H9 (cell line): ENCODE data around the gene ASCC3. TPM values are rescaled to one million over a fixed set of nuclear protein-coding genes. Genes with fewer than 3 reads are reported as not detected.

Source experiments
- DNase-seq: peaks from one replicate; pipeline ENCODE4 v3.0.0-alpha.2; 2017
- H2AFZ ChIP-seq: one replicate; pipeline ENCODE4 v1.6.1; 2013; ENCODE audit warnings: mild to moderate bottlenecking, low read length, control low read depth, moderate library complexity
- H2AK5ac ChIP-seq: 2 replicates; pipeline ENCODE4 v1.6.1; 2013; ENCODE audit warnings: low read length, control low read depth, mixed read lengths; ENCODE audit not compliant: insufficient read length
- H2BK120ac ChIP-seq: one replicate; pipeline ENCODE4 v1.6.1; 2013; ENCODE audit warnings: low read depth, mild to moderate bottlenecking, low read length, control low read depth, inconsistent platforms; ENCODE audit not compliant: poor library complexity, severe bottlenecking
- H2BK12ac ChIP-seq: 2 replicates; pipeline ENCODE4 v1.6.1; 2013; ENCODE audit warnings: low read length, control low read depth, mixed read lengths, low read depth; ENCODE audit not compliant: insufficient read length
- H2BK15ac ChIP-seq: 2 replicates; pipeline ENCODE4 v1.6.1; 2013; ENCODE audit warnings: low read depth, low read length, control low read depth
- H2BK20ac ChIP-seq: one replicate; pipeline ENCODE4 v1.6.1; 2013; ENCODE audit warnings: low read depth, mild to moderate bottlenecking, low read length, control low read depth, inconsistent platforms; ENCODE audit not compliant: poor library complexity, severe bottlenecking
- H2BK5ac ChIP-seq: 2 replicates; pipeline ENCODE4 v1.6.1; 2013; ENCODE audit warnings: low read length, control low read depth, mixed read lengths; ENCODE audit not compliant: insufficient read length
- H3K14ac ChIP-seq: 2 replicates; pipeline ENCODE4 v1.6.1; 2013; ENCODE audit warnings: low read length, control low read depth; ENCODE audit not compliant: insufficient read depth
- H3K18ac ChIP-seq: 2 replicates; pipeline ENCODE4 v1.6.1; 2013; ENCODE audit warnings: low read depth, mild to moderate bottlenecking, mixed read lengths, low read length, control low read depth; ENCODE audit not compliant: insufficient read length
- H3K23ac ChIP-seq: 2 replicates; pipeline ENCODE4 v1.6.1; 2013; ENCODE audit warnings: low read length, control low read depth, mixed read lengths, low read depth; ENCODE audit not compliant: insufficient read length
- H3K23me2 ChIP-seq: 2 replicates; pipeline ENCODE4 v1.6.1; 2013; ENCODE audit warnings: low read depth, mild to moderate bottlenecking, mixed read lengths, low read length, control low read depth; ENCODE audit not compliant: insufficient read length, poor library complexity, severe bottlenecking
- H3K27ac ChIP-seq: 2 replicates; pipeline ENCODE4 v1.5.1; 2013; ENCODE audit warnings: low read length, control low read depth, mixed read lengths, low read depth; ENCODE audit not compliant: insufficient read length
- H3K27me3 ChIP-seq: 2 replicates; pipeline ENCODE4 v1.6.1; 2013; ENCODE audit warnings: low read length, control low read depth, inconsistent platforms; ENCODE audit not compliant: insufficient read depth
- H3K4ac ChIP-seq: 2 replicates; pipeline ENCODE4 v1.6.1; 2013; ENCODE audit warnings: low read depth, mild to moderate bottlenecking, control low read depth, inconsistent platforms, low read length, moderate library complexity
- H3K4me1 ChIP-seq: 2 replicates; pipeline ENCODE4 v1.6.1; 2013; ENCODE audit warnings: low read length, control low read depth, inconsistent platforms; ENCODE audit not compliant: insufficient read depth
- H3K4me2 ChIP-seq: 2 replicates; pipeline ENCODE4 v1.6.1; 2013; ENCODE audit warnings: low read length, control low read depth, mixed read lengths; ENCODE audit not compliant: insufficient read length, insufficient read depth
- H3K56ac ChIP-seq: 2 replicates; pipeline ENCODE4 v1.6.1; 2013; ENCODE audit warnings: low read depth, mild to moderate bottlenecking, mixed read lengths, low read length, control low read depth; ENCODE audit not compliant: insufficient read length
- H3K79me1 ChIP-seq: 2 replicates; pipeline ENCODE4 v1.6.1; 2013; ENCODE audit warnings: low read depth, mild to moderate bottlenecking, moderate library complexity, low read length, control low read depth, inconsistent platforms; ENCODE audit not compliant: insufficient read depth, poor library complexity, severe bottlenecking
- H3K79me2 ChIP-seq: 2 replicates; pipeline ENCODE4 v1.6.1; 2013; ENCODE audit warnings: low read length, control low read depth, inconsistent platforms; ENCODE audit not compliant: insufficient read depth
- H3K9ac ChIP-seq: 2 replicates; pipeline ENCODE4 v1.6.1; 2013; ENCODE audit warnings: low read length, control low read depth, mixed read lengths; ENCODE audit not compliant: insufficient read length; ENCODE audit errors: extremely low read depth
- H3K9me3 ChIP-seq: one replicate; pipeline ENCODE4 v1.6.1; 2013; ENCODE audit warnings: low read depth, low read length, inconsistent platforms; ENCODE audit not compliant: control insufficient read depth
- H3T11ph ChIP-seq: one replicate; pipeline ENCODE4 v1.6.1; 2013; ENCODE audit warnings: mild to moderate bottlenecking, low read length, control low read depth, inconsistent platforms
- H4K20me1 ChIP-seq: one replicate; pipeline ENCODE4 v1.6.1; 2013; ENCODE audit not compliant: control insufficient read depth, insufficient read length, insufficient read depth
- H4K5ac ChIP-seq: 2 replicates; pipeline ENCODE4 v1.6.1; 2013; ENCODE audit warnings: low read depth, mild to moderate bottlenecking, mixed read lengths, low read length, control low read depth; ENCODE audit not compliant: insufficient read length
- H4K8ac ChIP-seq: replicated peaks from 2 replicates; pipeline ENCODE4 v1.6.1; 2013; ENCODE audit warnings: low read length, control low read depth, mixed read lengths, low read depth; ENCODE audit not compliant: insufficient read length
- H4K91ac ChIP-seq: 2 replicates; pipeline ENCODE4 v1.6.1; 2013; ENCODE audit warnings: low read depth, mild to moderate bottlenecking, moderate library complexity, mixed read lengths, low read length, control low read depth; ENCODE audit not compliant: insufficient read length
- H3K27ac Mint-ChIP-seq, 3 experiments: 2 replicates in 2 of 3; 3 replicates in 1 of 3; pipeline ENCODE4 v1.8.0; 2020 to 2021; ENCODE audit warnings: mixed read lengths in 3 of 3, mild to moderate bottlenecking in 1 of 3, moderate library complexity in 1 of 3
- H3K27me3 Mint-ChIP-seq: 2 replicates; pipeline ENCODE4 v1.8.0; 2021; ENCODE audit warnings: low read depth, mild to moderate bottlenecking, moderate library complexity, mixed read lengths
- H3K36me3 Mint-ChIP-seq, 3 experiments: 2 replicates in 2 of 3; 3 replicates in 1 of 3; pipeline ENCODE4 v1.8.0; 2020 to 2021; ENCODE audit warnings: low read depth in 3 of 3, mixed read lengths in 3 of 3; ENCODE audit not compliant: insufficient read depth in 1 of 3
- H3K4me1 Mint-ChIP-seq, 2 experiments: 2 replicates each; pipeline ENCODE4 v1.8.0; 2020; ENCODE audit warnings: mixed read lengths in 2 of 2
- H3K4me3 Mint-ChIP-seq, 2 experiments: 2 replicates in 1 of 2; 3 replicates in 1 of 2; pipeline ENCODE4 v1.8.0; 2020 to 2021; ENCODE audit warnings: mild to moderate bottlenecking in 2 of 2, mixed read lengths in 2 of 2, moderate library complexity in 1 of 2
- H3K9me3 Mint-ChIP-seq, 2 experiments: 2 replicates in 1 of 2; 3 replicates in 1 of 2; pipeline ENCODE4 v1.8.0; 2020; ENCODE audit warnings: mild to moderate bottlenecking in 2 of 2, mixed read lengths in 2 of 2, moderate library complexity in 1 of 2
- CTCF ChIP-seq: fragments of 200-600 bp; sonication (generic); conservative IDR thresholded peaks from 3 replicates; pipeline ENCODE4 v1.8.0; 2021; ENCODE audit warnings: antibody characterized with exemption, mild to moderate bottlenecking
- WGBS: extraction: QIAGEN DNeasy Blood & Tissue Kit; methylation state at CpG from one replicate; pipeline ENCODE4 v1.1.7; 2013; ENCODE audit warnings: missing lambda C conversion rate, low lambda C conversion rate, mixed read lengths; ENCODE audit not compliant: insufficient read length; ENCODE audit errors: extremely low coverage; 5-methylcytosine and 5-hydroxymethylcytosine counted together
- total RNA-seq: library from RNA; stranded (reverse); gene quantifications from 2 replicates; pipeline ENCODE4 v1.2.1, GENCODE V29; 2021

ASCC3 gene
- total RNA-seq, 1 experiment from 2014 or later = 63.8 TPM

- Histone ChIP-seq H3K56ac (no peak overlapping the region), H4K5ac (no peak overlapping the region), H3K4me2 (no peak overlapping the region), H3K9me3 (no peaks in the 10 kb centered on the region), H3K14ac (no peak overlapping the region), H3K79me1 (no peaks in the 10 kb centered on the region), H3K79me2 (no peaks in the 10 kb centered on the region), H3K23ac (no peak overlapping the region), H3K27me3 (no peaks in the 10 kb centered on the region), H3K27ac (no peak overlapping the region), H2BK20ac (no peak overlapping the region), H3K23me2 (no peaks in the 10 kb centered on the region), H2BK5ac (no peak overlapping the region), H3K9ac (no peak overlapping the region), H2BK120ac (no peak overlapping the region), H3K4me1 (no peaks in the 10 kb centered on the region), H3K18ac (no peak overlapping the region), H4K91ac (no peak overlapping the region), H2AFZ (no peak overlapping the region), H3T11ph (no peak overlapping the region), H2BK12ac (no peak overlapping the region), H2AK5ac (no peak overlapping the region), H4K8ac (no peak overlapping the region), H4K20me1 (no peaks in the 10 kb centered on the region), H3K4ac (no peak overlapping the region), H2BK15ac (no peak overlapping the region)
- peaks cover 0 to 7% (median 0%) of the 10 kb centered on the region in 3 experiments; a peak in 2 of 7 replicates for H3K36me3 Mint-ChIP-seq
- peak overlapping the region; percentile 8 to 67 (median 34); a peak in 4 of 7 replicates for H3K27ac Mint-ChIP-seq
- no peaks in the 10 kb centered on the region for H3K9me3 Mint-ChIP-seq
- no peak overlapping the region for H3K4me3 Mint-ChIP-seq
- peaks cover 3 to 6% of the 10 kb centered on the region in 2 experiments; a peak in 3 of 4 replicates for H3K4me1 Mint-ChIP-seq
- no peak for DNase-seq
- no CpG with 5 or more reads among the region's 5 CpGs for WGBS
- H3K27me3 Mint-ChIP-seq = no peaks in the 10 kb centered on the region
- TF ChIP-seq CTCF = no peak
Observed at GRCh38 chr6:100724696-100725095, 156.4 kb downstream of the ASCC3 start.
